Activated CD8-positive, alpha-beta T cell treated with anti-CD3 and anti-CD28 coated beads for 36 hours (primary cell): ENCODE measurements around the gene EGFR. TPM values are rescaled to one million over a fixed set of nuclear protein-coding genes. Genes with fewer than 3 reads are reported as not detected.

Experiments used
- ATAC-seq: fragments of 200-7000 bp; cut with Tn5 transposase; one replicate; pipeline ENCODE4 v1.10.0; 2021; ENCODE audit warnings: mild to moderate bottlenecking, moderate library complexity
- CTCF ChIA-PET: fragments of 350-600 bp; sonication (Branson Sonifier 250); formaldehyde crosslinking; loops from one replicate; lab custom pipeline; 2021; ENCODE audit warnings: antibody characterized with exemption; lab: Charles Lee
- POLR2A ChIA-PET: fragments of 350-600 bp; sonication (Branson Sonifier 250); formaldehyde crosslinking; loops from one replicate; lab custom pipeline; 2021; ENCODE audit warnings: antibody characterized with exemption; lab: Charles Lee
- DNase-seq: peaks from one replicate; pipeline ENCODE4 v3.0.0-alpha.2; 2020
- H3K27ac Mint-ChIP-seq: one replicate; pipeline ENCODE4 v1.8.0; 2021; ENCODE audit warnings: mild to moderate bottlenecking, mixed read lengths
- H3K27me3 Mint-ChIP-seq: one replicate; pipeline ENCODE4 v1.8.0; 2021; ENCODE audit warnings: mixed read lengths
- H3K36me3 Mint-ChIP-seq: one replicate; pipeline ENCODE4 v1.8.0; 2021; ENCODE audit warnings: low read depth, mixed read lengths
- H3K4me1 Mint-ChIP-seq: one replicate; pipeline ENCODE4 v1.8.0; 2021; ENCODE audit warnings: low read depth, mixed read lengths
- H3K4me3 Mint-ChIP-seq: one replicate; pipeline ENCODE4 v1.8.0; 2021; ENCODE audit warnings: mild to moderate bottlenecking, moderate library complexity, mixed read lengths
- H3K9me3 Mint-ChIP-seq: one replicate; pipeline ENCODE4 v1.8.0; 2021; ENCODE audit warnings: mixed read lengths
- CTCF ChIP-seq: fragments of 200-600 bp; IDR thresholded peaks from one replicate; pipeline ENCODE4 v1.8.0; 2022; ENCODE audit warnings: antibody characterized with exemption, mild to moderate bottlenecking
- intact Hi-C: fragments of 100-400 bp; cut with micrococcal nuclease; formaldehyde crosslinking; loops from one replicate; pipeline ENCODE4 v1.10.0; 2022
- total RNA-seq, 2 experiments: library from RNA; stranded (reverse); gene quantifications; one replicate each; pipeline ENCODE4 v1.2.3, GENCODE V29; 2021

The EGFR gene
- total RNA-seq, 2 experiments from 2014 or later = not detected

- no peak for TF ChIP-seq CTCF
- DNase-seq (no peak), ATAC-seq (no peak)
- H3K27ac Mint-ChIP-seq = no peak overlapping the region
- H3K36me3 Mint-ChIP-seq = no peaks in the 10 kb centered on the region
- intact Hi-C loops = no loop called here
- no peak overlapping the region for H3K4me3 Mint-ChIP-seq
- POLR2A ChIA-PET = interaction anchor here (0.6 kb wide), 1 partner anchor 35 kb away, joined by 3 read pairs; no protein-coding TSS in a partner anchor
- H3K27me3 Mint-ChIP-seq = peaks cover 22% of the 10 kb centered on the region
- H3K9me3 Mint-ChIP-seq = no peaks in the 10 kb centered on the region
- CTCF ChIA-PET = no interaction called here
- H3K4me1 Mint-ChIP-seq = peaks cover under 1% of the 10 kb centered on the region
Measured at GRCh38 chr7:55099821-55100543, 81.2 kb downstream of the EGFR start.

- H3K27me3 Mint-ChIP-seq = peaks cover 18% of the 10 kb centered on the region
- H3K9me3 Mint-ChIP-seq = no peaks in the 10 kb centered on the region
- TF ChIP-seq CTCF = no peak
- ChIA-PET CTCF (interaction anchor here (1.3 kb wide), 1 partner anchor 154 kb away, joined by 3 read pairs; no protein-coding TSS in a partner anchor), POLR2A (no interaction called here)
- H3K4me3 Mint-ChIP-seq = no peak overlapping the region
- no peak overlapping the region for H3K27ac Mint-ChIP-seq
- intact Hi-C loops = no loop called here
- no peak for DNase-seq
- no peaks in the 10 kb centered on the region for H3K36me3 Mint-ChIP-seq
- peaks cover 3% of the 10 kb centered on the region for H3K4me1 Mint-ChIP-seq
- no peak for ATAC-seq
Measured at GRCh38 chr7:55100544-55101327, 81.9 kb downstream of the EGFR start.

GRCh38 chr7:55101359-55101758 lies 82.5 kb downstream of the EGFR start:
- TF ChIP-seq CTCF = no peak
- intact Hi-C loops = no loop called here
- peaks cover 3% of the 10 kb centered on the region for H3K4me1 Mint-ChIP-seq
- H3K27me3 Mint-ChIP-seq = peaks cover 18% of the 10 kb centered on the region
- DNase-seq = no peak
- POLR2A ChIA-PET = no interaction called here
- CTCF ChIA-PET = interaction anchor here (1.3 kb wide), 1 partner anchor 153 kb away, joined by 3 read pairs; no protein-coding TSS in a partner anchor
- ATAC-seq = no peak
- no peaks in the 10 kb centered on the region for H3K36me3 Mint-ChIP-seq
- no peak overlapping the region for H3K27ac Mint-ChIP-seq
- no peaks in the 10 kb centered on the region for H3K9me3 Mint-ChIP-seq
- H3K4me3 Mint-ChIP-seq = no peak overlapping the region

GRCh38 chr7:55104123-55104522 lies 85.3 kb downstream of the EGFR start:
- DNase-seq (no peak), ATAC-seq (no peak)
- no peak for TF ChIP-seq CTCF
- ChIA-PET POLR2A (no interaction called here), CTCF (no interaction called here)
- Mint-ChIP-seq H3K27me3 (peaks cover 28% of the 10 kb centered on the region), H3K4me1 (peaks cover 3% of the 10 kb centered on the region), H3K4me3 (no peak overlapping the region), H3K9me3 (no peaks in the 10 kb centered on the region), H3K27ac (no peak overlapping the region), H3K36me3 (no peaks in the 10 kb centered on the region)
- intact Hi-C loops = no loop called here
